ENCODE data around the gene RNF123.

GRCh38 chr3:49732597-49732996 lies 43.2 kb downstream of the RNF123 start:
- TF ChIP-seq ZNF114 (CRISPR knock-in tag; IDR thresholded peaks at IDR 0.05) (no peak), POLR2AphosphoS5 (IDR thresholded peaks at IDR 0.05; ENCODE audit: low read depth) (no peak), CTCF (conservative IDR thresholded peaks at IDR 0.05; ENCODE audit: low read depth in 2 of 2) (no peak), EZH2 (IDR thresholded peaks at IDR 0.05; ENCODE audit: low read depth, unreplicated experiment) (no peak), EZH2phosphoT487 (IDR thresholded peaks at IDR 0.05; ENCODE audit: unreplicated experiment) (no peak)

Measured in GM23338 (cell line).